Limb (tissue), 2 donors: ENCODE results near the gene DOK7.

Experiments
- DNase-seq, 2 donors: peaks; one replicate each; pipeline ENCODE4 v3.0.0-alpha.2; 2016; ENCODE audit errors: extremely low spot score in 2 of 2

Gene DOK7

DNA sequence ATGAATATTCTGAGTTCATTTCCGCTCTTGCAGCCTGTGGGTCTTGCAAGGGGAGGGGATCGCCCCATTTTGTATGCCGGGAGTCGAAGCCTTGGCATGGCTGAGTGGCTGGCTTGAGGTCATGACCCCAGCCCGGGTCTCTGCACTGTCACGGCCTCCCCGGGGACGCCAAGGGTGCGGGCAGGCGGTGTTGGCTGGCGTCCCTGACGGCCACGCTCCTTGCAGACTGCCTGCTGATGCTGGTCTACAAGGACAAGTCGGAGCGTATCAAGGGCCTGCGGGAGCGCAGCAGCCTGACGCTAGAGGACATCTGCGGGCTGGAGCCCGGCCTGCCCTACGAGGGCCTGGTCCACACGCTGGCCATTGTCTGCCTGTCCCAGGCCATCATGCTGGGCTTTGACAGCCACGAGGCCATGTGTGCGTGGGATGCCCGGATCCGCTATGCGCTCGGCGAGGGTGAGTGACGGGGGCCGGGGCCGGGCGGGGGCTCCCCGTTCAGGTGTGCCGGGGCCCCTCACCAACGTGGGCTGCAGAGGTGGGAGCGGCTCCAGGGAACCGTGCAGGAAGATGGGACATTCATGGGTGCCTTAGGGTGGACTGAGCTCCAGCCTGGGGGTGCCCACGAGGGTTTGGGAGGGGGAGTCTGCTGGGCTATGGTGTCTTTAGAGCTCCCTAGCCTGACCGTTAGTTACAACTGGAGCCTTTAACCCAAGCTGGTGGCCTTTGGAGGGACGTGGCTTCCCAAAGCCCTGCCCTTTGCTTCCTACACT, 10.3 kb downstream of the DOK7 start:
- DNase-seq, result peak in 1 of 2 donors; percentile 31

GRCh38 chr4:3473996-3474765, 11.1 kb downstream of the DOK7 start:
- DNase-seq, result peak in 1 of 2 donors; percentile 27

GRCh38 chr4:3475041-3475712, 12.1 kb downstream of the DOK7 start:
- peak in 1 of 2 donors; percentile 23 for DNase-seq

DNA sequence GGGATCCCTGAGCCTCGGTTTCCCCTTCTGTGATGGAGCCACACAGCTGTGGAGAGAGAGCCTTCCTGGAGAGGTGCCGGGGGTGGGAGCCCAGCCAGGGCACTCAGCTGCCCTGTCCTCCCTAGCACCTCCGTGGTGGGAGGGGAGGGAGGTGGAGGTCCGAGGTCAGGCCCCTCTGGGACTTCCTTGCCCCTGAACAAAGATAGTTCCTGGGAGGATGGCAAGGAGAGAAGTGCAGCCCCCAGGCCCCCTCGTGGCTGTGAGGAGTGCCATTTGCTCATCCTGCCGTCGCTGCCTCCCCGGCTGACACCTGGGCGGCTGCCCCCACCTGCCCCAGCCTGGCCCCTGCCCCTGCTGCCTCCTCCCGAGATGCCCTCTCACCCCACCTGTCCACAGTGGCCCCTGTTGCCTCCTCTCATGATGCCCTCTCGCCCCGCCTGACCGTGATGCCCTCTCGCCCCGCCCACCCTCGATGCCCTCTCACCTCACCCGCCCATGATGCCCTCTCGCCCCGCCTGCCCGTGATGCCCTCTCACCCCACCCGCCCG, 12.7 kb downstream of the DOK7 start:
- peak in 1 of 2 donors; percentile 24 for DNase-seq

GRCh38 chr4:3476341-3476747, 13.2 kb downstream of the DOK7 start:
- DNase-seq, result peak in 1 of 2 donors; percentile 26

GRCh38 chr4:3476936-3477749, 14.0 kb downstream of the DOK7 start:
- DNase-seq, result no peak

GRCh38 chr4:3477750-3478430, 14.8 kb downstream of the DOK7 start:
- DNase-seq, result no peak

- no peak for DNase-seq
Observed at GRCh38 chr4:3478446-3479357, 15.6 kb downstream of the DOK7 start.

DNA sequence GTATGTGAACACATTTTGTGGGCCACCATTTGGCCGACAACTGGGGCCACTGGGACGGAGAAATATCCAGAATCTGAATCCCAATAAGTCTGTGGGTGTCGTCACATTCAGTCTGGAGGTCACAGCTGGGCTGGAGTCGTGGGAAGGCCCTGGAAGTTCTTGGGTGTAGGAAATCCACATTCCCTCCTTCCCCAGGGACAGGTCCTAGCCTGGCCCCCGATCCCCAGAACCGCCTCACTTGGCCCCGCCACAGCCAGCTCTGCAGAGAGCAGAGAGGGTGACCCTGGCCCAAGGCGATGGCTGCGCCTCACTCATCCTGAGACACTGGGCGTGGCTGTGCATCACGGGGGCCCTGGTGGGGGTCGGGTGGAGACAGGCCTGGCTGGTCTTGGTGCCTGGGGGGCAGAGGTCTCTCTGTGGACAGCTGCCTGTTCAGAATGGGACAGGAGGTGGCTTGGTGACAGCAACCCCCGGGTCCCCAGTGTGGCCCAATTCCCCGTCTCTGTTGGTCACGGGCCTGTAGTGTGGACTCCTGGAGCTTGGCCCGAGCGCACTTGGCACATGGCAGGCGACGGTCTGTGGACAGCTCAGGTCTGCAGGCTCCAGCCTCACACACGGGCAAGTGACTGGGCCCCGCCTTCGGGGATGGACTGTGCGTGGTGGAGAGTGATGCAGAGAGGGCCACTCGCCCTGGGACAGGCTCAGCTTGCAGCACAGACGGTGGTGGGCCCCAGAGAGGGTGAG, 16.4 kb downstream of the DOK7 start:
- DNase-seq, result no peak

DNA sequence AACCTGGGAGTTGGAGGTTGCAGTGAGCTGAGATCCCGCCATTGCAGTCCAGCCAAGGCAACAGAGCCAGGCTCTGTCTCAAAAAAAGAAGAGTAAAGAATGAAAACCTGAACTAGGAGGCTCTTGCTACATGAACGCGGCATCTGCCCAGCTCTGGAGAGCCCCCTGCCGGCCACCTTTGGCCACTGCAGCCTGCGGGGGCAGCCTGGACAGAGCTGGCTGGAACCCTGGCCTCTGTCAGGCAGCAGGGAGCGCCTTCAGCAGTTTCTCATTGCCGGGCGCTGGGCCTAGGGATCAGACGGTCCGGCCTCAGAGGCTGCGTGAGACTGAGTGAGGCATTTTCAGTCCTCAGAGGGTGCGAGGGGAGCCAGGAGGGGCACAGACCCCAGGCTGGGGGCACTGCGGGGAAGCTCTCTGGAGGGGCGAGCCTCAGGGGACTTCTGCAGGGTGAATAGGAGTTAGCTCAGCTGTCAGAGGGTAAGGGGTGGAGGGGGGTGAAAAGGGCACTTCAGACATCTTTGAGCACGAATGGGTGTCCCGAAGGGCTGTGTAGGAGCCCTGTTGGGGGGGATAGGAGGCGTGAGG, 17.5 kb downstream of the DOK7 start:
- peak; percentile 67 to 92 for DNase-seq

DNA sequence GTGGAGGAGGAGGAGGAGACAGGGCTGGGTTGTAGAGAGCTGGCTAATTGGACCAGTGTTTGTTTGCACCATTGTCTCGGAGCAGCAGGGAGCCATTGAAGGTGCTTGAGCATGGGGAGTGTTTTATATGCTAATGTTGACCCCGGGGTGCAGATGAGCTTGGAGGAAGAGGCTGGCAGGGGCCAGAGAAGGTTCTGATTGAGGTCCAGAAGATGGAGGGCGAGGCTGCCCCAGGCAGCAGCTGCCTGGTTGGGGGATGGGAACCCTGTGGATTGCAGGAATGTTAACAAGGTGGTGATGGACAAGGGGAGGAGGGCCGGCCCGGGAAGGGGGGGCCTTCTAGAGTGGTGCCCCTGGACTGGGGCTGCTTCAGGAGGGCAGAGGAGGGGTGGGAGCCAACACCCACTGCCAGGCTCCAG, 18.0 kb downstream of the DOK7 start:
- DNase-seq, result no peak

- no peak for DNase-seq
Observed at GRCh38 chr4:3481783-3482393, 18.8 kb downstream of the DOK7 start.

- DNase-seq, result no peak
Observed at GRCh38 chr4:3482707-3483106, 19.6 kb downstream of the DOK7 start.

GRCh38 chr4:3483471-3483921, 20.4 kb downstream of the DOK7 start:
- peak in 1 of 2 donors; percentile 19 for DNase-seq

DNA sequence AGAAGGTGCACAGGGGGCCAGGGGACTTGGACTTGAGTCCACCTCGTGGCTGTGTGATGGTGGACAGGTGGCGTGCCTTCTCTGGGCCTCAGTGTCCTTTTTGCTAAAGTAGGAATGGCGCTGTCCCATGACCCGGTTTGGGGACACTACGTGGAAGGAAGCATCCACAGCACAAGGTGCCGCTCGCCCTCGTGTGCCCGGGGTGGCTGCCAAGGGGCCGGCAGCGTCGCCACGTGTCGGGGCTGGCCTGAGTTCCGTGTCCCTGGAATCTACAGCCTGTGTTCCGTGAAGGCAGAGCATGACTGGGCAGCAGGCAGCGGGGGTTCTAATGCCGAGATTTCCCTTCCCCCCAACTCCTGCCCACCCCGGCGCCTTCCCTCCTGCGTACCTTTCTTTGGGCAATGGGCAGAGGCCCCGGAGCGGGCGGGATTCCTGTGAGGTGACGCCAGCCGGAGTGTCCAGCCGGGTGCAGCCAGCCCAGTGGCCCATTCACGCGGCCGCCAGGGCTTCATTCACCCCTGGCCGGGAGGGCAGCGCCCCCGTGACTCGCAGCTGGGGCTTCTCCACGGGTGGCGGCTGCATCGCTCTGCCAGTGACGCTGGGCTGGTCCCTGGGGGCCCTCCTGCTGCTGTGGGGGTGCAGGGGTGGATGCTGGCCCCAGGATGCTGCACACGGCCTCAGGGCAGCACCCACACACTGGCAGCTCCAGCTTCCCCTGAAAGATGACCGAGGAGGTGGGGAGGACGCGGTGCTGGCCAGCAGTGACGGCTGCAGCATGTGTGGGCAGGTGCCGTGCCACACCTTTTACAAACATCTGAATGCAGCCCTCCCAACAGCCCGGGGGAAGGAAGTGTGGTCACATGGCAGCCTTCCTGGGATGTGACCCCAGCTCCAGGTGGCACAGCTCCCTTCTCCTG, 21.2 kb downstream of the DOK7 start:
- no peak for DNase-seq

DNA sequence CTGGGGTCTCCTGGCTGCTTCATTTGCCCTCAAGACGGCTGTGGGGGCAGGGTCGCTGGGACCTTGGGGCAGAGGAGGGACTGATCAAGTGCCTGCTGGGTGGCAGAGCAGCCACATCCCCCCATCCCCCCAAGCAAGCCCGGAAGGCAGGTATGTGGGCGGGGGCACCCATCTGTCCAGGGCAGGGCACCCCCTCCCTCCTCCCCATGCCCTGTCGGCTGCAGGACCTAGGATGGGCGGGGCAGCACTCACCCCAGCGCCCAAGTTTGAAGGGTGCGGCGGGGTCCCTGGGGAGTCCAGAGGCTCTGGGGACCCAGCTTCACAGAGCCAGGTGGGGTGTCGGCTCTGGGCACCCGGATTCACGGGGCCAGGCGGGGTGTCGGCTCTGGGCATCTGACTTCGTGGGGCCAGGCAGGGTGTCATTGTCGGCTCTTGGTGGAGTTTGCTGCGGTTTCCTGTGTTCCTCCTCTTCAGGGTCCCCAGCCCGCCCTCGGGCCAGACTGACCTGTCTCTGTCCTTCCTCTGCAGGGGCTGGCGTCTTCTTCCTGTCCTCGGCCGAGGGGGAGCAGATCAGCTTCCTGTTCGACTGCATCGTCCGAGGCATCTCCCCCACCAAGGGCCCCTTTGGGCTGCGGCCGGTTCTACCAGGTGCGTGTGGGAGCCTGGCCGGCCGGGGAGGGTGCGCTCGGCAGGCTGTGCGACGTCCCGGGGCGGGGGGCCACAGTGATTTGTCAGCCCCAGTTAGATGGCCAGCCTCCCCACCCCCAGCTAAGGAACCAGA, 22.1 kb downstream of the DOK7 start:
- no peak for DNase-seq
